Left lung (tissue), 10 donors: ENCODE measurements around the gene WHRN. TPM values are rescaled to one million over a fixed set of nuclear protein-coding genes. Genes with fewer than 3 reads are reported as not detected.

ENCODE experiments used
- ATAC-seq: fragments of 200-7000 bp; cut with Tn5 transposase; one replicate; pipeline ENCODE4 v1.9.1; 2020; ENCODE audit warnings: moderate library complexity
- DNase-seq, 4 donors: peaks; one replicate each; pipeline ENCODE4 v3.0.0-alpha.2; 2013 to 2020
- H3K27ac ChIP-seq, 2 donors: fragments of 200-600 bp; sonication (generic) in 1 of 2; one replicate each; pipeline versions ENCODE4 v1.5.0 to v1.8.0; 2020 to 2021
- H3K27me3 ChIP-seq, 2 donors: fragments of 200-600 bp; sonication (generic) in 1 of 2; one replicate each; pipeline versions ENCODE4 v1.5.0 to v1.8.0; 2020 to 2021
- H3K36me3 ChIP-seq, 2 donors: fragments of 200-600 bp; sonication (generic) in 1 of 2; one replicate each; pipeline versions ENCODE4 v1.5.0 to v1.8.0; 2020 to 2021
- H3K4me1 ChIP-seq, 2 donors: fragments of 200-600 bp; one replicate each; pipeline ENCODE4 v1.8.0; 2021
- H3K4me3 ChIP-seq, 2 donors: fragments of 200-600 bp; sonication (generic) in 1 of 2; one replicate each; pipeline versions ENCODE4 v1.5.0 to v1.8.0; 2020 to 2021; ENCODE audit warnings: mild to moderate bottlenecking in 1 of 2
- H3K9me3 ChIP-seq, 2 donors: fragments of 200-600 bp; sonication (generic) in 1 of 2; one replicate each; pipeline versions ENCODE4 v1.5.0 to v1.8.0; 2020 to 2021
- intact Hi-C, 2 donors: fragments of 100-400 bp; cut with DNase I; formaldehyde crosslinking; loops; one replicate each; pipeline versions ENCODE4 v1.11.2 to v1.14.2; 2022
- polyA plus RNA-seq, 6 donors: library from polyadenylated mRNA; unstranded; fragments of 120-200 nt; gene quantifications; one replicate each; pipeline ENCODE4 v1.2.1, GENCODE V29; 2013; ENCODE audit not compliant: insufficient read length in 6 of 6
- total RNA-seq, 2 donors: library from RNA; stranded (reverse); fragmentation: NEBNext Ultra II Directional; extraction: Animal tissue kit (Norgen Biotek cat#: 25700); gene quantifications; one replicate each; pipeline ENCODE4 v1.2.1, GENCODE V29; 2021
- TF ChIP-seq, protein P1 (sequence below), 2 donors: fragments of 200-600 bp; sonication (generic) in 1 of 2; IDR thresholded peaks; one replicate each; pipeline versions ENCODE4 v1.5.0 to v1.8.0; 2021; ENCODE audit warnings: antibody characterized with exemption in 2 of 2
- donor health status: DM: no; HTN: yes; CAD: no.
- donor health status: DM: no; HTN: no; CAD: no.

Gene WHRN
- total and polyA plus RNA-seq, 8 donors: 5.1 to 17.3 (median 10.7) TPM

DNA sequence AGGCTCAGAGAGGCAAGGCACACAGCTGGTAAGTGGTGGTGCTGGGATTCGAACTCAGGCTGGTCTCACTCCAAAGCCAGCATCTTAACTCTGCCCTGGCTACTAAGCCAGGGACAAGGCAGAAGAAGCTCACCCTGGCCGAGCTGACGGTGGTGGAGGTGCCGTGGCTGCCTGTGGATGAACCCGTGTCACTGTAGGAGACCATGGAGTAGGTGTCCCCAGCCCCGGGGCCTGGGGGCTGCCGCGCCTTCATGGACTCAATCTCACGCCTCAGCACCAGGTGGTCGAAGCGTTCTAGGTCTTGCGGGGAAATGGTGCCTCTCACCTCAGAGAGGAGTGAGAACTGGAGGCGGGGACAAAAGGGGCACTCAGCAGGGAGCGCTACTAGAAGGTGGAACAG, 82.1 kb downstream of the WHRN start:
- Histone ChIP-seq H3K9me3 (no peaks in the 10 kb centered on the region), H3K4me3 (no peak overlapping the region), H3K27me3 (no peaks in the 10 kb centered on the region), H3K4me1 (no peaks in the 10 kb centered on the region), H3K27ac (no peak overlapping the region), H3K36me3 (no peaks in the 10 kb centered on the region)
- TF ChIP-seq, protein P1, sequence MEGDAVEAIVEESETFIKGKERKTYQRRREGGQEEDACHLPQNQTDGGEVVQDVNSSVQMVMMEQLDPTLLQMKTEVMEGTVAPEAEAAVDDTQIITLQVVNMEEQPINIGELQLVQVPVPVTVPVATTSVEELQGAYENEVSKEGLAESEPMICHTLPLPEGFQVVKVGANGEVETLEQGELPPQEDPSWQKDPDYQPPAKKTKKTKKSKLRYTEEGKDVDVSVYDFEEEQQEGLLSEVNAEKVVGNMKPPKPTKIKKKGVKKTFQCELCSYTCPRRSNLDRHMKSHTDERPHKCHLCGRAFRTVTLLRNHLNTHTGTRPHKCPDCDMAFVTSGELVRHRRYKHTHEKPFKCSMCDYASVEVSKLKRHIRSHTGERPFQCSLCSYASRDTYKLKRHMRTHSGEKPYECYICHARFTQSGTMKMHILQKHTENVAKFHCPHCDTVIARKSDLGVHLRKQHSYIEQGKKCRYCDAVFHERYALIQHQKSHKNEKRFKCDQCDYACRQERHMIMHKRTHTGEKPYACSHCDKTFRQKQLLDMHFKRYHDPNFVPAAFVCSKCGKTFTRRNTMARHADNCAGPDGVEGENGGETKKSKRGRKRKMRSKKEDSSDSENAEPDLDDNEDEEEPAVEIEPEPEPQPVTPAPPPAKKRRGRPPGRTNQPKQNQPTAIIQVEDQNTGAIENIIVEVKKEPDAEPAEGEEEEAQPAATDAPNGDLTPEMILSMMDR (IDR thresholded peaks at IDR 0.05): no peak
- ATAC-seq (no peak), DNase-seq (peak in 1 of 4 donors; percentile 39)
- intact Hi-C loops: no loop called here

DNA sequence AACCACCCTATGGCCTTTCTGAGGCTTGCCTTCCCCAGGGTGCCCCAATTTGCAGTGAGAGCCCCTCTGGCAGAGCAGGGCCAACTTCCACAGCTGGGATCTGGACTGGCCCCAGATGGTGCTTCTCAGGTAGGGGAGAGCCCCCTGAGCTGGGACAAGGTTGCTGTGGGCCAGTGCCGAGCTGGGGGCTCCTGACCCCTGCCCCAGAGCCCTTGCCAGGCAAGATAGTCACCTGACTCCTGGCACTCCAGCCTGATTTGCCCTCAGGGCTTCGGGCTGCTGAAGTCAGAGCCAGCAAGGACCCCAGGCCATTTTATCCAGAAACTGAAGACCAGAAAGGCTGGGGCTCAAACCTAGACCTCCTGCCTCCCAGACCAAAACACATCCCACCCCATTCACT, 84.1 kb downstream of the WHRN start:
- Histone ChIP-seq H3K4me1 (no peaks in the 10 kb centered on the region), H3K27me3 (no peaks in the 10 kb centered on the region), H3K27ac (no peak overlapping the region), H3K9me3 (no peaks in the 10 kb centered on the region), H3K36me3 (no peaks in the 10 kb centered on the region), H3K4me3 (no peak overlapping the region)
- ATAC-seq: no peak
- TF ChIP-seq, protein P1 (IDR thresholded peaks at IDR 0.05): no peak
- intact Hi-C loops: no loop called here
- DNase-seq: peak in 1 of 4 donors; percentile 41

DNA sequence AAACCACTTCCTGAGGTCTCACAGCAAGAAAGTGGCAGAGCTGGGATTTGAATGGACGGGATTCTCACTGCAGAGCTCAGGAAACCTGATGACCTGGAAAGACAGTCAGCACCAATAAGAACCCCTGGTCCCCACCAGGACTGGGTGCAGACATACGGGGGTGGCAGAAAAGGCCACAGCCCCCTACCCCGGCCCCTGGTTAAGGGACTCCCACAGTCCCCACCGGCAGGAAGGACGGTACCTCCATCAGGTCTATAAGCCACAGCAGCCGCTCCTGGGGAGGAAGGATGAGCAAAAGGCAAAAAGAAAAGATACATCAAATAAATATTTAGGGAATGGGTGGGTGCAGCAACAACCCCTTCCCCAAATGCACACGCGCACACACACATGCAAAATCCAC, 85.5 kb downstream of the WHRN start:
- DNase-seq (peak in 1 of 4 donors; percentile 47), ATAC-seq (no peak)
- intact Hi-C loops: no loop called here
- Histone ChIP-seq H3K9me3 (no peaks in the 10 kb centered on the region), H3K27ac (no peak overlapping the region), H3K4me3 (no peak overlapping the region), H3K4me1 (no peaks in the 10 kb centered on the region), H3K36me3 (no peaks in the 10 kb centered on the region), H3K27me3 (no peaks in the 10 kb centered on the region)
- TF ChIP-seq, protein P1 (IDR thresholded peaks at IDR 0.05): no peak

DNA sequence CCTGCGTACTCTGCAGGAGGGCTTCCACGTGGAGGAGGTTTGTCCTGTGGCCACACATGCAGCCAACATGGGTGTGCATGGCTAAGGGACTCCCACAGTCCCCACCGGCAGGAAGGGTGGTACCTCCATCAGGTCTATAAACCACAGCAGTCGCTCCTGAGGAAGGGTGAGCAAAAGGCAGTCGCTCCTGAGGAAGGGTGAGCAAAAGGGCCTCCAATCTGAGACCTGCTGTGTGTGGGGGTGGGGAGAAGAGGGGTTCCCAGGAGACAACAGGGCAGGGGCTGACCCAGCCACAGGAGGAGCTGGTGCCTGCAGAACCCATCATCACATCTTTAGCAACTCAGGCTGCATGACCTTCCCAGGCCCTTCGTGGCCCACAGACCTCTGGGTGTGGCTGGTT, 87.2 kb downstream of the WHRN start:
- Histone ChIP-seq H3K4me3 (no peak overlapping the region), H3K4me1 (no peaks in the 10 kb centered on the region), H3K27me3 (no peaks in the 10 kb centered on the region), H3K27ac (no peak overlapping the region), H3K36me3 (no peaks in the 10 kb centered on the region), H3K9me3 (no peaks in the 10 kb centered on the region)
- TF ChIP-seq, protein P1 (IDR thresholded peaks at IDR 0.05): no peak
- ATAC-seq (no peak), DNase-seq (peak in 1 of 4 donors; percentile 31)
- intact Hi-C loops: no loop called here

DNA sequence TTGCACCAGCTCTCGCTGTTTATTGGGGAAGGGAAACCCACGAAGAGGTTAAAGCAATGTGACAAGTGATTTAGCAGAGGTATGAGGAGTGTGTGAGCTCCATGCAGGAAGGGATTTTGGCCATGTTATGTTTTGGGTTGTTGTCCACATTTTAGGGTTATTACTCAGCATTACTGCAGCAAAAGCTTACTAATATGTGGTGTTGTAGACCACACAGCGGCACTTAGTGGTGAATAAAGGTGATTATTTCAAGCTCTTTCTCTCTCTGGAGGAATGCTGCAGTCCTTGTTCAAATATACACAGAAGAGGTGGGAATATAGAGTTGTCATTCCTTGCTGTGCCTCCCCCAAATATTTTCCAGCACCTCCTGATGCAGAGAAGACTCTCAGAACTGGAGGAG, 87.8 kb downstream of the WHRN start:
- Histone ChIP-seq H3K4me1 (no peaks in the 10 kb centered on the region), H3K27ac (no peak overlapping the region), H3K27me3 (no peaks in the 10 kb centered on the region), H3K9me3 (no peaks in the 10 kb centered on the region), H3K4me3 (no peak overlapping the region), H3K36me3 (no peaks in the 10 kb centered on the region)
- no peak for ATAC-seq
- no peak for DNase-seq
- intact Hi-C loops: no loop called here
- TF ChIP-seq, protein P1 (IDR thresholded peaks at IDR 0.05): no peak
